ENCODE results near the gene CHSY1.
A peak's percentile ranks its signal among the peaks of the same experiment; 100 is the strongest.

CHSY1 gene

GRCh38 chr15:101277943-101278564 is 26.2 kb upstream of the CHSY1 start:
- no peak for DNase-seq (ENCODE audit: extremely low read depth, insufficient read length)
- H3K36me3 ChIP-seq (ENCODE audit: control insufficient read depth, insufficient read depth, low read length): peaks cover 24% of the 10 kb centered on the region
- no peak for TF ChIP-seq CTCF (IDR thresholded peaks at IDR 0.05; ENCODE audit: insufficient read depth, low read length, poor library complexity, severe bottlenecking)
- H3K27me3 ChIP-seq (replicated peaks; ENCODE audit: control insufficient read depth, insufficient read depth, low read length): no peaks in the 10 kb centered on the region
- H3K4me3 ChIP-seq (replicated peaks; ENCODE audit: low read depth, low read length): peak overlapping the region; percentile 49

- H3K27me3 ChIP-seq (replicated peaks; ENCODE audit: control insufficient read depth, insufficient read depth, low read length): no peaks in the 10 kb centered on the region
- no peak for TF ChIP-seq CTCF (IDR thresholded peaks at IDR 0.05; ENCODE audit: insufficient read depth, low read length, poor library complexity, severe bottlenecking)
- H3K4me3 ChIP-seq (replicated peaks; ENCODE audit: low read depth, low read length): peak within 1 kb of the TSS; percentile 99
- H3K36me3 ChIP-seq (ENCODE audit: control insufficient read depth, insufficient read depth, low read length): peaks cover 26% of the 10 kb centered on the region
- DNase-seq (ENCODE audit: extremely low read depth, insufficient read length): peak; percentile 90
Measured at GRCh38 chr15:101277038-101277822, 25.4 kb upstream of the CHSY1 start, which contains the start of gene SELENOS. TSS of gene SELENOS (minus strand) at chr15:101277485. CDS start at chr15:101277417, 68 bp downstream.

DNA sequence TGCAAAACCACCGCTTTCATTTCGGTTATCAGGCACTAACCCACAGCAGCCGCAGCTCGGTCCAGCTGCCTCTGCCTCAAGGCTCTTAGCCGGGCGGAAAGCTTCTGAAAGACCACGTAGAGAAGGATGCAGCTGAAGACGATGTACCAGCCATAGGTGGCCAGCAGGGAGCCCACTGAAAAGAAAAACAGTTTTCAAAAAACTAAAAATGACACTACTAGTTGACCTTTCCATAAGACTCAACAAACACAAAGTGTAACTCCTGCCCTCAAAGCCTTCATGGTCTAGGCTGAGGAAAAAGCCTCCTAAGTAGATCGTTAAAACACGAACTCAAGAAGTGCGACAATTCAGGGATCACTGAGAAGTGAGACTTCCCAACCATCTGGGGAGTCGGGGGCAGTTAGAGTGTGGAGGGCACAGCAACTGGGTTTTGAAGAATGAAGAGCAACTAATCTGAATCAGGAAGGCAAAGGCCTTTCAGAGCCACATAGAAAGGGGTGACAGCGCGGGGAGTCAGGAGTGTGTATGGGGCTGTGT is 24.7 kb upstream of the CHSY1 start:
- Histone ChIP-seq H3K27me3 (replicated peaks; ENCODE audit: control insufficient read depth, insufficient read depth, low read length) (no peaks in the 10 kb centered on the region), H3K4me3 (replicated peaks; ENCODE audit: low read depth, low read length) (peak overlapping the region; percentile 99), H3K36me3 (ENCODE audit: control insufficient read depth, insufficient read depth, low read length) (peaks cover 27% of the 10 kb centered on the region)
- TF ChIP-seq CTCF (IDR thresholded peaks at IDR 0.05; ENCODE audit: insufficient read depth, low read length, poor library complexity, severe bottlenecking): peak; percentile 44
- no peak for DNase-seq (ENCODE audit: extremely low read depth, insufficient read length)

DNA sequence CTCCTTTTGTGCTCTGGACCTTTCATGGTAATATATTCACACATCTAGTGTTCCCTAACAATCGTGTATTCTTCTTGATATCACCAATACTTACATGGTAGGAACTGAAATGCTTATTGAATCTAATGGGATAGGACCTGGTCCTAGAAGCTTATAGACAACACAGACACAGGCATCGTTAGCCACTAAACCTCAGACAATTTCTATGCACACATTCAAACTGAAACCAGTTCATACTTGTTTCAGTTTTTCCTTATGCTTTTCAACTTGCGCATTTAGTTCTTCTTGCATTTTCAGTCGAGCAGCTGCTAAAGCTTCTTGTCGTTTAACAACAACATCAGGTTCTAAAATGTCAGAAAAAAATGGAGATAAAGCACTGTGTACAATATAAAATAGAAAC is 23.2 kb upstream of the CHSY1 start:
- Histone ChIP-seq H3K27me3 (replicated peaks; ENCODE audit: control insufficient read depth, insufficient read depth, low read length) (no peaks in the 10 kb centered on the region), H3K4me3 (replicated peaks; ENCODE audit: low read depth, low read length) (peak overlapping the region; percentile 99), H3K36me3 (ENCODE audit: control insufficient read depth, insufficient read depth, low read length) (peaks cover 27% of the 10 kb centered on the region)
- no peak for DNase-seq (ENCODE audit: extremely low read depth, insufficient read length)
- TF ChIP-seq CTCF (IDR thresholded peaks at IDR 0.05; ENCODE audit: insufficient read depth, low read length, poor library complexity, severe bottlenecking): no peak

- Histone ChIP-seq H3K4me3 (replicated peaks; ENCODE audit: low read depth, low read length) (no peak overlapping the region), H3K27me3 (replicated peaks; ENCODE audit: control insufficient read depth, insufficient read depth, low read length) (no peaks in the 10 kb centered on the region), H3K36me3 (ENCODE audit: control insufficient read depth, insufficient read depth, low read length) (peaks cover 34% of the 10 kb centered on the region)
- no peak for DNase-seq (ENCODE audit: extremely low read depth, insufficient read length)
- TF ChIP-seq CTCF (IDR thresholded peaks at IDR 0.05; ENCODE audit: insufficient read depth, low read length, poor library complexity, severe bottlenecking): no peak
Measured at GRCh38 chr15:101273534-101273933, 21.7 kb upstream of the CHSY1 start.
